B cell (primary cell): ENCODE measurements around the gene RAP1GDS1. TPM values are rescaled to one million over a fixed set of nuclear protein-coding genes. Genes with fewer than 3 reads are reported as not detected.

Experiments used
- ATAC-seq: fragments of 200-7000 bp; cut with Tn5 transposase; one replicate; pipeline ENCODE4 v1.10.0; 2021; ENCODE audit warnings: low read depth, mild to moderate bottlenecking, moderate number of reproducible peaks, moderate library complexity
- CTCF ChIA-PET: fragments of 350-600 bp; sonication (Branson Sonifier 250); formaldehyde crosslinking; loops from one replicate; lab custom pipeline; 2021; ENCODE audit warnings: antibody characterized with exemption, inconsistent platforms; lab: Charles Lee
- POLR2A ChIA-PET: fragments of 350-600 bp; sonication (Branson Sonifier 250); formaldehyde crosslinking; loops from one replicate; lab custom pipeline; 2021; ENCODE audit warnings: antibody characterized with exemption; lab: Charles Lee
- DNase-seq: peaks from one replicate; pipeline ENCODE4 v3.0.0; 2013
- H2AFZ ChIP-seq: 2 replicates; pipeline ENCODE4 v1.6.1; 2012; ENCODE audit warnings: mild to moderate bottlenecking, low read depth, low read length; ENCODE audit not compliant: insufficient read depth, poor library complexity, severe bottlenecking
- H3K27ac ChIP-seq, 2 donors: 1 replicate in 1 of 2; 2 replicates in 1 of 2; pipeline ENCODE4 v1.5.1; 2012 to 2013; ENCODE audit warnings: low read length in 2 of 2, mild to moderate bottlenecking in 2 of 2, moderate library complexity in 1 of 2
- H3K27me3 ChIP-seq, 4 experiments: fragments of 200-600 bp in 1 of 4; sonication (generic) in 1 of 4; replicated peaks in 1 of 4; 1 replicate in 2 of 4; 2 replicates in 2 of 4; pipeline versions ENCODE4 v1.6.1 to v1.7.0; 2013 to 2016; ENCODE audit warnings: low read length in 3 of 4, mild to moderate bottlenecking in 2 of 4, mixed read lengths in 1 of 4, moderate library complexity in 1 of 4; ENCODE audit not compliant: insufficient read depth in 4 of 4, control insufficient read depth in 3 of 4; ENCODE audit errors: control extremely low read depth in 1 of 4
- H3K36me3 ChIP-seq, 2 experiments: replicated peaks in 1 of 2; 1 replicate in 1 of 2; 2 replicates in 1 of 2; pipeline versions ENCODE4 v1.6.1 to v1.7.1; 2013; ENCODE audit warnings: low read length in 1 of 2; ENCODE audit not compliant: insufficient read depth in 2 of 2, control insufficient read depth in 1 of 2; ENCODE audit errors: control extremely low read depth in 1 of 2, extremely low read depth in 1 of 2
- H3K4me1 ChIP-seq, 2 donors: fragments of 200-600 bp in 1 of 2; sonication (generic) in 1 of 2; 1 replicate in 1 of 2; 2 replicates in 1 of 2; pipeline versions ENCODE4 v1.5.1 to v1.6.1; 2013 to 2017; ENCODE audit warnings: low read length in 2 of 2; ENCODE audit not compliant: control insufficient read depth in 2 of 2, insufficient read depth in 2 of 2
- H3K4me2 ChIP-seq: replicated peaks from 2 replicates; pipeline ENCODE3; 2012; ENCODE audit warnings: mild to moderate bottlenecking, low read depth, low read length; ENCODE audit not compliant: poor library complexity, severe bottlenecking
- H3K4me3 ChIP-seq, 5 experiments: fragments of 200-600 bp in 1 of 5; sonication (generic) in 1 of 5; 1 replicate in 3 of 5; 2 replicates in 2 of 5; pipeline versions ENCODE4 v1.5.1 to v1.7.0; 2011 to 2016; ENCODE audit warnings: low read length in 4 of 5, mild to moderate bottlenecking in 4 of 5, low read depth in 2 of 5, control low read depth in 1 of 5, moderate library complexity in 1 of 5; ENCODE audit not compliant: insufficient read depth in 1 of 5; ENCODE audit errors: control extremely low read depth in 1 of 5, extremely low read depth in 1 of 5
- H3K79me2 ChIP-seq: fragments of 200-600 bp; sonication (generic); one replicate; pipeline ENCODE4 v1.6.0; 2016; ENCODE audit warnings: low read length; ENCODE audit not compliant: control insufficient read depth, insufficient read depth
- H3K9ac ChIP-seq: fragments of 200-600 bp; sonication (generic); 2 replicates; pipeline ENCODE4 v1.6.1; 2017; ENCODE audit warnings: mild to moderate bottlenecking, low read length, moderate library complexity
- H3K9me3 ChIP-seq, 3 donors: one replicate each; pipeline versions ENCODE4 v1.6.1 to v1.7.1; 2013; ENCODE audit warnings: low read length in 2 of 3; ENCODE audit not compliant: control insufficient read depth in 2 of 3, insufficient read depth in 1 of 3; ENCODE audit errors: control extremely low read depth in 1 of 3
- H4K20me1 ChIP-seq: 2 replicates; pipeline ENCODE4 v1.6.0; 2012; ENCODE audit warnings: mild to moderate bottlenecking, low read length; ENCODE audit not compliant: insufficient read depth, control insufficient read depth, poor library complexity, severe bottlenecking
- H3K27ac Mint-ChIP-seq: one replicate; pipeline ENCODE4 v1.8.0; 2021; ENCODE audit warnings: mixed read lengths
- H3K27me3 Mint-ChIP-seq: one replicate; pipeline ENCODE4 v1.8.0; 2021; ENCODE audit warnings: mixed read lengths
- H3K4me1 Mint-ChIP-seq: one replicate; pipeline ENCODE4 v1.8.0; 2021; ENCODE audit warnings: mixed read lengths
- H3K4me3 Mint-ChIP-seq: one replicate; pipeline ENCODE4 v1.8.0; 2021; ENCODE audit warnings: mixed read lengths
- H3K9me3 Mint-ChIP-seq: one replicate; pipeline ENCODE4 v1.8.0; 2022; ENCODE audit warnings: mixed read lengths; ENCODE audit not compliant: insufficient read depth
- CTCF ChIP-seq: fragments of 200-600 bp; IDR thresholded peaks from one replicate; pipeline ENCODE4 v1.8.0; 2022; ENCODE audit warnings: antibody characterized with exemption, mild to moderate bottlenecking
- EZH2 ChIP-seq: IDR thresholded peaks from 2 replicates; pipeline ENCODE4 v1.6.1; 2012; ENCODE audit warnings: borderline replicate concordance, low read depth, mild to moderate bottlenecking, moderate library complexity, low read length; ENCODE audit not compliant: insufficient read depth, poor library complexity, severe bottlenecking
- WGBS: methylation state at CpG from one replicate; pipeline ENCODE4 v1.1.5; 2013; ENCODE audit warnings: missing lambda C conversion rate; ENCODE audit not compliant: insufficient coverage; 5-methylcytosine and 5-hydroxymethylcytosine counted together
- intact Hi-C: fragments of 100-400 bp; cut with micrococcal nuclease; formaldehyde crosslinking; loops from one replicate; pipeline ENCODE4 v1.10.0; 2022
- polyA plus RNA-seq: library from polyadenylated mRNA; depleted of rRNA; stranded (reverse); fragments of >200 nt; gene quantifications from 2 replicates; pipeline ENCODE4 v1.2.3, GENCODE V29; 2012
- total RNA-seq, 2 donors: library from RNA; stranded (reverse); fragments of 120-200 nt in 1 of 2; gene quantifications; 1 replicate in 1 of 2; 2 replicates in 1 of 2; pipeline versions ENCODE4 v1.2.3 to v1.2.4, GENCODE V29; 2013 to 2022

RAP1GDS1 gene
- total and polyA plus RNA-seq, 2 donors (not counting 1 experiment from before 2014, with no cell fraction given), result 23.6 to 66.3 TPM

GRCh38 chr4:98300706-98301105, 39.5 kb downstream of the RAP1GDS1 start:
- TF ChIP-seq EZH2 (no peak), CTCF (no peak)

GRCh38 chr4:98305576-98305975, 44.4 kb downstream of the RAP1GDS1 start:
- no peak overlapping the region for H3K27ac Mint-ChIP-seq

More at GRCh38 chr4:98300706-98301105, 39.5 kb downstream of the RAP1GDS1 start:
- Histone ChIP-seq H3K9ac (no peak overlapping the region), H3K79me2 (peaks cover 71% of the 10 kb centered on the region), H4K20me1 (peaks cover 17% of the 10 kb centered on the region), H3K27me3 (no peaks in the 10 kb centered on the region), H3K36me3 (peaks cover 6 to 9% of the 10 kb centered on the region in 2 experiments), H3K27ac (no peak overlapping the region), H2AFZ (no peak overlapping the region), H3K9me3 (peaks cover 5 to 7% (median 5%) of the 10 kb centered on the region in 3 donors), H3K4me3 (no peak overlapping the region), H3K4me2 (no peak overlapping the region), H3K4me1 (peaks cover 0 to 5% of the 10 kb centered on the region in 2 donors)
- no peak overlapping the region for H3K4me3 Mint-ChIP-seq
- intact Hi-C loops, result no loop called here
- ChIA-PET CTCF (no interaction called here), POLR2A (no interaction called here)
- no peak for DNase-seq
- H3K27ac Mint-ChIP-seq, result no peak overlapping the region
- H3K27me3 Mint-ChIP-seq, result no peaks in the 10 kb centered on the region
- H3K9me3 Mint-ChIP-seq, result peaks cover 9% of the 10 kb centered on the region
- H3K4me1 Mint-ChIP-seq, result peaks cover 39% of the 10 kb centered on the region
- no peak for ATAC-seq

More at GRCh38 chr4:98305576-98305975, 44.4 kb downstream of the RAP1GDS1 start:
- Histone ChIP-seq H3K4me2 (no peak overlapping the region), H3K4me3 (no peak overlapping the region), H3K79me2 (peaks cover 62% of the 10 kb centered on the region), H3K9ac (no peak overlapping the region), H3K27me3 (no peaks in the 10 kb centered on the region), H2AFZ (no peak overlapping the region), H3K36me3 (peaks cover 6 to 9% of the 10 kb centered on the region in 2 experiments), H3K9me3 (peaks cover 5 to 7% (median 5%) of the 10 kb centered on the region in 3 donors), H3K27ac (no peak overlapping the region), H3K4me1 (no peaks in the 10 kb centered on the region), H4K20me1 (peaks cover 28% of the 10 kb centered on the region)
- no peak for TF ChIP-seq CTCF
- no peak for TF ChIP-seq EZH2
- DNase-seq (no peak), ATAC-seq (no peak)
- intact Hi-C loops, result no loop called here
- Mint-ChIP-seq H3K4me1 (peaks cover 25% of the 10 kb centered on the region), H3K9me3 (peaks cover 9% of the 10 kb centered on the region), H3K4me3 (no peak overlapping the region), H3K27me3 (no peaks in the 10 kb centered on the region)
- CTCF ChIA-PET, result no interaction called here
- POLR2A ChIA-PET, result no interaction called here
- no CpG with 5 or more reads among the region's 1 CpG for WGBS
